Mucosa of descending colon (tissue), 3 donors: Measurements from ENCODE around the gene INTS6. TPM values are rescaled to one million over a fixed set of nuclear protein-coding genes. Genes with fewer than 3 reads are reported as not detected.

ENCODE experiments used
- ATAC-seq: fragments of 200-7000 bp; cut with Tn5 transposase; one replicate; pipeline ENCODE4 v1.9.1; 2020; ENCODE audit warnings: mild to moderate bottlenecking, moderate library complexity
- DNase-seq, 3 donors: peaks; one replicate each; pipeline ENCODE4 v3.0.0-alpha.2; 2020
- H3K36me3 ChIP-seq: fragments of 200-600 bp; one replicate; pipeline ENCODE4 v1.8.0; 2021; ENCODE audit warnings: low read depth, mild to moderate bottlenecking
- H3K4me1 ChIP-seq: fragments of 200-600 bp; one replicate; pipeline ENCODE4 v1.8.0; 2021; ENCODE audit warnings: low read depth, mild to moderate bottlenecking
- H3K4me3 ChIP-seq: fragments of 200-600 bp; one replicate; pipeline ENCODE4 v1.8.0; 2021; ENCODE audit warnings: mild to moderate bottlenecking
- H3K9me3 ChIP-seq: fragments of 200-600 bp; one replicate; pipeline ENCODE4 v1.8.0; 2021; ENCODE audit warnings: mild to moderate bottlenecking
- CTCF ChIP-seq: fragments of 200-600 bp; IDR thresholded peaks from one replicate; pipeline ENCODE4 v1.8.0; 2022; ENCODE audit warnings: antibody characterized with exemption, mild to moderate bottlenecking
- intact Hi-C, 2 donors: fragments of 100-400 bp; cut with DNase I in 1 of 2; cut with micrococcal nuclease in 1 of 2; formaldehyde crosslinking; loops; one replicate each; pipeline versions ENCODE4 v1.11.0 to v1.11.1; 2022; cut with DNase I, micrococcal nuclease
- total RNA-seq, 3 donors: library from RNA; stranded (reverse); fragmentation: NEBNext Ultra II Directional in 2 of 3; extraction: Animal tissue kit (Norgen Biotek cat#: 25700) in 2 of 3; gene quantifications; one replicate each; pipeline versions ENCODE4 v1.2.1 to v1.2.4, GENCODE V29; 2021 to 2023
- donor health status: DM: no; HTN: no; CAD: no; lungs with moderate emphysema.
- donor health status: DM: no; HTN: no; CAD: no.
- donor health status: DM: no; HTN: yes; CAD: no.

Gene INTS6
- total RNA-seq, 3 donors from 2014 or later, result 32.0 to 38.4 (median 36.3) TPM

- H3K4me1 ChIP-seq, result no peaks in the 10 kb centered on the region
- H3K36me3 ChIP-seq, result no peaks in the 10 kb centered on the region
- DNase-seq (no peak), ATAC-seq (no peak)
- H3K4me3 ChIP-seq, result no peak overlapping the region
- intact Hi-C loops, result no loop called here
- no peaks in the 10 kb centered on the region for H3K9me3 ChIP-seq
- TF ChIP-seq CTCF, result no peak
These were observed 124.9 kb downstream of the INTS6 start for GRCh38 chr13:51327961-51328360.

DNA sequence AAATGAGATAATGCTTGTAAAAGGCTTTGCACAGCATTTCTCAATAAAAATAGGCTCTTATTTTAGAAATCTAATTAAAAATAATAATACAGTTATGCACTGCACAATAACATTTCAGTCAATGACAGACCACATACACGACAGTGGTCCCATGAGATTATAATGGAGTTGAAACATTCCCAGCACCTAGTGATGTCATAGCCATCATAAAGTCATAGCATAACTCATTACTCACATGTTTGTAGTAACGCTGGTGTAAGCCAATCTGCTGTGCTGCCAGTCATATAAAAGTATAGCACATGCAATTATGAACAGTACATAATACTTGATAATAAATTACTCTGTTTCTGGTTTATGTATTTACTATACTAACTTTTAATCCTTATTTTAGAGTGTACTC, 126.1 kb downstream of the INTS6 start:
- H3K36me3 ChIP-seq, result no peaks in the 10 kb centered on the region
- DNase-seq (no peak), ATAC-seq (no peak)
- TF ChIP-seq CTCF, result no peak
- no peak overlapping the region for H3K4me3 ChIP-seq
- no peaks in the 10 kb centered on the region for H3K4me1 ChIP-seq
- intact Hi-C loops, result no loop called here
- H3K9me3 ChIP-seq, result no peaks in the 10 kb centered on the region

- DNase-seq (no peak), ATAC-seq (no peak)
- no peak for TF ChIP-seq CTCF
- H3K4me3 ChIP-seq, result no peak overlapping the region
- no peaks in the 10 kb centered on the region for H3K4me1 ChIP-seq
- intact Hi-C loops, result no loop called here
- H3K9me3 ChIP-seq, result no peaks in the 10 kb centered on the region
- no peaks in the 10 kb centered on the region for H3K36me3 ChIP-seq
These were observed 127.0 kb downstream of the INTS6 start for GRCh38 chr13:51325837-51326236.

DNA sequence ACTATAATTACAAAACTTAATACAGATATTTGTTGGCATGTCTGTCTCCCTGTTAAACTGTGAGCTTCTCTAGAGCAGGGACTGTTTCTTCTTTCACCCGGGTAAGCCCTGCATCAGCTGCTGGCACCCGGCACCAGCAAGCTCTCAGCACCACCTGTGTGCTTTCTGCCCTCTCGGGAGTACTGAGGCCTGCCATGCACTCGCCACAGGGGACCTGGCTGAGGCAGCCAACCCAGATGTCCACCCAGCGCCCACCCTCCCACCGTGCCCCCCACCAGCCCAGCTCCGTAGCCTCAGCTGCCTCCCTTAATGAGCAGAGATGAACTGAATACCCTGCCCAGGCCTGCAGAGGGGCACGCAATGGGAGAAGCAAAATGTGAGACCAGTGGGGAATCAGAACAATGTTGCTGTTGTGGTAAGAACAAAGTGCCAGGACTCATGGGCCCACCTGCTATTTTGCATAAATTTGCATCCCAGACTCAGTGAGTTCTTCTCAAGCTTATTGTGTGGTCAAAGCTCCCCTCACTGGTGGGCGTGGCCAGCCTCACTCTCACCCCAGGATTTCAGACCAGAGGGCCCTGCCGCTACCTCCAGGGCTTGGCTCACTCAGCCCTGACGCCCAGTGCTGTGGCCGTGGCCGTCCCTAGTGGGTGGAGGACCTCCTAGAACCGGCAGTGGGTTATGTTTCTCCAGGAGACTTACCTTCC, 128.0 kb downstream of the INTS6 start:
- intact Hi-C loops, result no loop called here
- ATAC-seq, result no peak

DNA sequence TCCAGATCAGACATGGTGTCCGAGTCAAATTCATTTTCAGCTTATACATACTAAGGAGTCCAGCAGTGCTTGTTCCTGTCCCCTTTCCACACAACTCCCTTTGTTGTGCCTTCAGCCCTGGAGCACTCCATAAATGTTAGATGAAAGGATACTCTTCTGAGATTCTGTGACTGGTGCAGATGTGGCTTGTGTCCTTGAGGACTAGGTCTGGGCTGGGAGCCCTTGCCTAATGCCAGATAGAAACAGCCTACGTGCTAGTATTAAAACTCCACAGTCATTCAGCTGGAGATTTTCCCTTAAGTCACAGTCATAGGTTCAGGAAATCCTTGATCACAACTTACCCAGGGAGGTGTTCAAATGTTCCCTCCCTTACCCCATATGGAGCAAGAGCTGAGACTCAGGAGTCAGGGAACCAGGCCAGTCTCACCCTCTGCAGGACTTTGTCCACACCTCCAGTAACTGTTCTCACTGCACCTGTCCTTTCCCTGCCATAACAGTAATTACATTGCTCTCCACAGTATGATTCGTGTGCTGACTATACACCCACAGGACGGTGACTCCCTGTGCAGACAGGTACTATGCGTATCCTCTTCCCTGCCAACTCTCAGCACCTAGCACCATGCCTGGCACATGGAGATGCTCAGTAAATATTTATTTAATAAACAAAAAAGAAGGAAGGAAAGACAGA, 128.9 kb downstream of the INTS6 start:
- no peak for DNase-seq
- intact Hi-C loops, result no loop called here
- Histone ChIP-seq H3K4me3 (no peak overlapping the region), H3K9me3 (no peaks in the 10 kb centered on the region), H3K4me1 (no peaks in the 10 kb centered on the region), H3K36me3 (no peaks in the 10 kb centered on the region)
- peak; percentile 54 for ATAC-seq
- no peak for TF ChIP-seq CTCF

More for the DNA sequence above, 128.0 kb downstream of the INTS6 start:
- H3K4me3 ChIP-seq, result no peak overlapping the region
- no peak for DNase-seq
- no peaks in the 10 kb centered on the region for H3K4me1 ChIP-seq
- H3K9me3 ChIP-seq, result no peaks in the 10 kb centered on the region
- H3K36me3 ChIP-seq, result no peaks in the 10 kb centered on the region
- no peak for TF ChIP-seq CTCF
